Neural progenitor cell (in vitro differentiated cells): ENCODE results near the gene ADCY5. TPM values are rescaled to one million over a fixed set of nuclear protein-coding genes. Genes with fewer than 3 reads are reported as not detected.

Source experiments
- DNase-seq: peaks from one replicate; pipeline ENCODE4 v3.0.0-alpha.2; 2016; ENCODE audit warnings: low spot score
- H2AFZ ChIP-seq: fragments of 200-600 bp; sonication (generic); replicated peaks from 2 replicates; pipeline ENCODE4 v1.6.1; 2016; ENCODE audit warnings: antibody characterized with exemption
- H3F3A ChIP-seq: fragments of 200-600 bp; sonication (generic); 2 replicates; pipeline ENCODE4 v1.6.1; 2016; ENCODE audit warnings: antibody characterized with exemption, low read depth
- H3K27ac ChIP-seq: fragments of 200-600 bp; sonication (generic); 2 replicates; pipeline ENCODE4 v1.5.1; 2016; ENCODE audit warnings: mild to moderate bottlenecking
- H3K27me3 ChIP-seq: fragments of 200-600 bp; sonication (generic); 2 replicates; pipeline ENCODE4 v1.6.1; 2016; ENCODE audit warnings: mild to moderate bottlenecking, moderate library complexity
- H3K36me3 ChIP-seq: fragments of 200-600 bp; sonication (generic); 2 replicates; pipeline ENCODE4 v1.5.1; 2016
- H3K4me1 ChIP-seq: fragments of 200-600 bp; sonication (generic); 2 replicates; pipeline ENCODE4 v1.6.1; 2016; ENCODE audit warnings: mixed run types
- H3K4me2 ChIP-seq: fragments of 200-600 bp; sonication (generic); 2 replicates; pipeline ENCODE4 v1.6.1; 2016
- H3K4me3 ChIP-seq: fragments of 200-600 bp; sonication (generic); 2 replicates; pipeline ENCODE4 v1.5.1; 2016
- H3K79me2 ChIP-seq: fragments of 200-600 bp; sonication (generic); 2 replicates; pipeline ENCODE4 v1.6.1; 2016; ENCODE audit warnings: low read depth
- H3K9ac ChIP-seq: fragments of 200-600 bp; sonication (generic); 2 replicates; pipeline ENCODE4 v1.6.1; 2016
- H3K9me3 ChIP-seq: fragments of 200-600 bp; sonication (generic); 2 replicates; pipeline ENCODE4 v1.5.1; 2016; ENCODE audit warnings: low read depth
- H4K20me1 ChIP-seq: fragments of 200-600 bp; sonication (generic); 2 replicates; pipeline ENCODE4 v1.6.1; 2016; ENCODE audit warnings: low read depth
- H3K27ac Mint-ChIP-seq: 3 replicates; pipeline ENCODE4 v1.8.0; 2021; ENCODE audit warnings: mixed read lengths
- H3K27me3 Mint-ChIP-seq: 2 replicates; pipeline ENCODE4 v1.8.0; 2022; ENCODE audit warnings: low read depth, mild to moderate bottlenecking, inconsistent platforms, moderate library complexity, mixed read lengths; ENCODE audit not compliant: insufficient read depth
- H3K36me3 Mint-ChIP-seq: 3 replicates; pipeline ENCODE4 v1.8.0; 2021; ENCODE audit warnings: mixed read lengths
- H3K4me1 Mint-ChIP-seq: 3 replicates; pipeline ENCODE4 v1.8.0; 2021; ENCODE audit warnings: mixed read lengths
- H3K4me3 Mint-ChIP-seq: 3 replicates; pipeline ENCODE4 v1.8.0; 2021; ENCODE audit warnings: mild to moderate bottlenecking, moderate library complexity, mixed read lengths
- H3K9me3 Mint-ChIP-seq: 3 replicates; pipeline ENCODE4 v1.8.0; 2020; ENCODE audit warnings: mixed read lengths
- EZH2 ChIP-seq: fragments of 200-600 bp; sonication (generic); IDR thresholded peaks from 2 replicates; pipeline ENCODE4 v1.6.1; 2017; ENCODE audit warnings: antibody characterized with exemption, mild to moderate bottlenecking, moderate library complexity
- EZH2phosphoT487 ChIP-seq: fragments of 200-600 bp; sonication (generic); IDR thresholded peaks from 2 replicates; pipeline ENCODE4 v1.6.1; 2017; ENCODE audit warnings: antibody characterized with exemption
- total RNA-seq: library from RNA; depleted of rRNA; stranded (reverse); fragments of >200 nt; gene quantifications from 2 replicates; pipeline ENCODE4 v1.2.3, GENCODE V29; 2015; ENCODE audit warnings: low replicate concordance
- TF ChIP-seq, protein P1 (sequence below): fragments of 200-600 bp; sonication (generic); IDR thresholded peaks from 2 replicates; pipeline ENCODE4 v1.5.1; 2017; ENCODE audit warnings: antibody characterized with exemption, mild to moderate bottlenecking

ADCY5 gene
- total RNA-seq, 1 donor from 2014 or later = 1.6 TPM

DNA sequence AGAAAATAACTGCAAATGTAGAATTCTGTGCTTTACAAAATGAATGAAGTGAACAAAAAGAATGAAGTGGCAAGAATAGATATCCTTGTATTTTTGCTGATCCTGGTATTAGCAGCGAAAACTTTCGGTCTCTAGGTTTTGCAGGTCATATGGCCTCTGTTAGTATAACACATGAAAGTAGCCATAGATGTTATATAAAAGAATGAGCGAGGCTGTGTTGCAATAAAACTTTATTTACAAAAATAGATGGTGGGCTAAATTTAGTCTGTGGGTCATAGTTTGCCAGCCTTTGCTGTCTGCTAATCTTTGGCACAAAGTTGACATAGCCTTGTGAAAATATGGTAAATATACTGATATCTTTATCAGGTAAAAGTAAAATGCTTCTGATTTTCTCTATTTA, 212.0 kb downstream of the ADCY5 start:
- Histone ChIP-seq H3K27ac (no peak overlapping the region), H3K4me2 (no peak overlapping the region), H3K4me1 (no peaks in the 10 kb centered on the region), H3K4me3 (no peak overlapping the region), H3K9ac (no peak overlapping the region), H2AFZ (no peak overlapping the region), H4K20me1 (no peaks in the 10 kb centered on the region), H3K27me3 (no peaks in the 10 kb centered on the region), H3F3A (no peaks in the 10 kb centered on the region), H3K9me3 (no peaks in the 10 kb centered on the region), H3K36me3 (no peaks in the 10 kb centered on the region), H3K79me2 (no peaks in the 10 kb centered on the region)
- Mint-ChIP-seq H3K9me3 (peaks cover 4% of the 10 kb centered on the region), H3K4me3 (no peak overlapping the region), H3K27me3 (no peaks in the 10 kb centered on the region), H3K4me1 (no peaks in the 10 kb centered on the region), H3K36me3 (peaks cover 31% of the 10 kb centered on the region), H3K27ac (no peak overlapping the region)
- DNase-seq = no peak
- TF ChIP-seq, protein P1, sequence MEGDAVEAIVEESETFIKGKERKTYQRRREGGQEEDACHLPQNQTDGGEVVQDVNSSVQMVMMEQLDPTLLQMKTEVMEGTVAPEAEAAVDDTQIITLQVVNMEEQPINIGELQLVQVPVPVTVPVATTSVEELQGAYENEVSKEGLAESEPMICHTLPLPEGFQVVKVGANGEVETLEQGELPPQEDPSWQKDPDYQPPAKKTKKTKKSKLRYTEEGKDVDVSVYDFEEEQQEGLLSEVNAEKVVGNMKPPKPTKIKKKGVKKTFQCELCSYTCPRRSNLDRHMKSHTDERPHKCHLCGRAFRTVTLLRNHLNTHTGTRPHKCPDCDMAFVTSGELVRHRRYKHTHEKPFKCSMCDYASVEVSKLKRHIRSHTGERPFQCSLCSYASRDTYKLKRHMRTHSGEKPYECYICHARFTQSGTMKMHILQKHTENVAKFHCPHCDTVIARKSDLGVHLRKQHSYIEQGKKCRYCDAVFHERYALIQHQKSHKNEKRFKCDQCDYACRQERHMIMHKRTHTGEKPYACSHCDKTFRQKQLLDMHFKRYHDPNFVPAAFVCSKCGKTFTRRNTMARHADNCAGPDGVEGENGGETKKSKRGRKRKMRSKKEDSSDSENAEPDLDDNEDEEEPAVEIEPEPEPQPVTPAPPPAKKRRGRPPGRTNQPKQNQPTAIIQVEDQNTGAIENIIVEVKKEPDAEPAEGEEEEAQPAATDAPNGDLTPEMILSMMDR = no peak
- TF ChIP-seq EZH2 (no peak), EZH2phosphoT487 (no peak)

Other genes with a start within 250 kb of the ADCY5 start
- 25.8 and 26.4 TPM in 2 replicates for gene SEC22A, start 247.1 kb downstream of the ADCY5 start, total RNA-seq
- 26.6 and 35.9 TPM in 2 replicates for gene HACD2, start 136.0 kb upstream of the ADCY5 start, total RNA-seq